HepG2 (cell line): ENCODE results near the gene C3orf70. TPM values are rescaled to one million over a fixed set of nuclear protein-coding genes. Genes with fewer than 3 reads are reported as not detected.

ENCODE experiments used
- ATAC-seq: fragments of 200-7000 bp; cut with Tn5 transposase; 3 replicates; pipeline ENCODE4 v1.9.1; 2020; ENCODE audit warnings: mild to moderate bottlenecking, moderate library complexity
- BruUV-seq: library from RNA; stranded (reverse); fragments of 400-500 nt; replicated peaks from 2 replicates; lab custom pipeline; 2021; lab: Mats Ljungman, UMichigan
- CTCF ChIA-PET: fragments of 300-600 bp; formaldehyde crosslinking; extraction: SDS; loops from one replicate; lab custom pipeline; 2021; ENCODE audit warnings: low total read pairs, inconsistent platforms, low intra/inter-chr PET ratio; lab: Yijun Ruan, JAX
- POLR2A ChIA-PET: fragments of 350-600 bp; sonication (Branson Sonifier 250); formaldehyde crosslinking; loops from one replicate; lab custom pipeline; 2020; ENCODE audit warnings: antibody characterized with exemption, inconsistent platforms; lab: Yijun Ruan, JAX
- DNase-seq: peaks from one replicate; pipeline ENCODE4 v3.0.0-alpha.2; 2015; ENCODE audit warnings: low spot score
- FAIRE-seq: peaks from 3 replicates; lab custom pipeline; 2011; peaks lifted over from hg19 to GRCh38; lab: Jason Lieb, UNC
- H2AFZ ChIP-seq: one replicate; pipeline ENCODE4 v1.6.1; 2011; ENCODE audit warnings: low read length, inconsistent platforms
- H3K27ac ChIP-seq: fragments of 300-600 bp; 3 replicates; pipeline ENCODE4 v1.8.0; 2011; ENCODE audit warnings: mixed run types, mild to moderate bottlenecking, mixed read lengths, low read length, inconsistent platforms; ENCODE audit not compliant: insufficient read depth; ENCODE audit errors: extremely low read length
- H3K27me3 ChIP-seq, 2 experiments: fragments of 200-600 bp in 1 of 2; 2 replicates in 1 of 2; 3 replicates in 1 of 2; pipeline versions ENCODE4 v1.6.0 to v1.8.0; 2011; ENCODE audit warnings: low read length in 2 of 2, mild to moderate bottlenecking in 2 of 2, moderate library complexity in 2 of 2, inconsistent platforms in 1 of 2; ENCODE audit not compliant: insufficient read depth in 2 of 2, control insufficient read depth in 1 of 2
- H3K36me3 ChIP-seq, 2 experiments: fragments of 200-600 bp in 1 of 2; replicated peaks in 1 of 2; 2 replicates in 1 of 2; 3 replicates in 1 of 2; pipeline versions ENCODE4 v1.5.1 to v1.8.0; 2011; ENCODE audit warnings: low read length in 2 of 2, inconsistent platforms in 1 of 2; ENCODE audit not compliant: insufficient read depth in 2 of 2, control insufficient read depth in 1 of 2
- H3K4me1 ChIP-seq: 2 replicates; pipeline ENCODE4 v1.5.1; 2012; ENCODE audit warnings: low read length, inconsistent platforms; ENCODE audit not compliant: insufficient read depth
- H3K4me2 ChIP-seq: 2 replicates; pipeline ENCODE4 v1.6.0; 2011; ENCODE audit warnings: low read depth, low read length, inconsistent platforms
- H3K4me3 ChIP-seq, 3 experiments: fragments of 200-600 bp in 1 of 3; sonication (generic), shearing (Covaris generic) in 1 of 3; replicated peaks in 1 of 3; 2 replicates each; pipeline ENCODE4 v1.5.1; 2011 to 2016; ENCODE audit warnings: low read length in 3 of 3, inconsistent platforms in 2 of 3, low read depth in 2 of 3, mild to moderate bottlenecking in 2 of 3, control low read depth in 1 of 3, mixed read lengths in 1 of 3; ENCODE audit not compliant: insufficient read depth in 1 of 3
- H3K79me2 ChIP-seq: one replicate; pipeline ENCODE4 v1.6.1; 2011; ENCODE audit warnings: low read length, inconsistent platforms; ENCODE audit not compliant: insufficient read depth
- H3K9ac ChIP-seq: 2 replicates; pipeline ENCODE4 v1.6.0; 2011; ENCODE audit warnings: mild to moderate bottlenecking, low read depth, low read length, inconsistent platforms; ENCODE audit not compliant: insufficient read depth
- H3K9me3 ChIP-seq: 2 replicates; pipeline ENCODE4 v1.5.1; 2012; ENCODE audit warnings: mild to moderate bottlenecking, low read length
- H4K20me1 ChIP-seq: 2 replicates; pipeline ENCODE4 v1.6.0; 2011; ENCODE audit warnings: inconsistent platforms, mild to moderate bottlenecking, low read length, moderate library complexity; ENCODE audit not compliant: insufficient read depth
- JUN ChIP-seq: sonication (generic); formaldehyde crosslinking; IDR thresholded peaks from 2 replicates; pipeline ENCODE4 v1.4.0; 2020; ENCODE audit warnings: mild to moderate bottlenecking, missing genetic modification reagents
- LRRFIP1 ChIP-seq: sonication (generic); formaldehyde crosslinking; conservative IDR thresholded peaks from 2 replicates; pipeline ENCODE4 v1.4.0; 2020; ENCODE audit warnings: missing genetic modification reagents
- PBX2 ChIP-seq: IDR thresholded peaks from 2 replicates; pipeline ENCODE4 v1.6.1; 2016; ENCODE audit warnings: control low read depth
- POLR2G ChIP-seq: fragments of 200-400 bp; formaldehyde crosslinking; IDR thresholded peaks from 2 replicates; pipeline ENCODE4 v1.6.1; 2018; ENCODE audit warnings: mild to moderate bottlenecking, low read depth, low read length, moderate library complexity
- ZFYVE20 ChIP-seq: sonication (generic); formaldehyde crosslinking; IDR thresholded peaks from 2 replicates; pipeline ENCODE4 v1.8.0; 2023; ENCODE audit warnings: low read depth, mild to moderate bottlenecking, moderate library complexity, missing genetic modification reagents, borderline replicate concordance
- ZHX2 ChIP-seq, 2 experiments: sonication (generic) in 1 of 2; formaldehyde crosslinking in 1 of 2; IDR thresholded peaks; 2 replicates each; pipeline versions ENCODE4 v1.6.1 to v1.9.0; 2014 to 2022; ENCODE audit warnings: antibody characterized with exemption in 1 of 2, borderline replicate concordance in 1 of 2, inconsistent platforms in 1 of 2, low read depth in 1 of 2, missing genetic modification reagents in 1 of 2
- ZNF326 ChIP-seq: sonication (generic); formaldehyde crosslinking; IDR thresholded peaks from 2 replicates; pipeline ENCODE4 v1.4.0; 2020; ENCODE audit warnings: missing genetic modification reagents, borderline replicate concordance
- WGBS: methylation state at CpG from one replicate; pipeline ENCODE4 v1.1.6; 2017; ENCODE audit warnings: low lambda C conversion rate; 5-methylcytosine and 5-hydroxymethylcytosine counted together
- in situ Hi-C: cut with HindIII; loops from 2 replicates; pipeline ENCODE4 v1.10.0; 2017; ENCODE audit warnings: low pct_unique_long_range_greater_than_20kb; ENCODE audit not compliant: extremely low pct_ligation_motif_present
- intact Hi-C: fragments of 100-400 bp; cut with micrococcal nuclease; formaldehyde crosslinking; loops from one replicate; pipeline ENCODE4 v1.10.0; 2022; ENCODE audit not compliant: unreplicated experiment
- polyA plus RNA-seq, 8 experiments: library from polyadenylated mRNA; depleted of rRNA in 3 of 8; stranded (reverse) in 7 of 8; unstranded in 1 of 8; fragments of >200 nt; fragmentation: Illumina TruSeq in 4 of 8; extraction: Trizol in 4 of 8; gene quantifications; 2 replicates each; pipeline versions ENCODE4 v1.2.1 to v1.2.3, GENCODE V29; 2011 to 2016; ENCODE audit warnings: low read depth in 4 of 8, missing spikeins in 1 of 8, mixed read lengths in 1 of 8; ENCODE audit not compliant: insufficient read depth in 1 of 8
- total RNA-seq, 5 experiments: library from RNA; depleted of rRNA; stranded (reverse); fragments of >200 nt; fragmentation: Illumina TruSeq; extraction: Trizol; gene quantifications; 2 replicates each; pipeline ENCODE4 v1.2.3, GENCODE V29; 2016; ENCODE audit warnings: low read depth in 1 of 5

Gene C3orf70
- total and polyA plus RNA-seq, 2 of the 13 experiments (the other 11 are each of a cell fraction or from before 2014, with no cell fraction given): 0.79 to 2.4 TPM

- Histone ChIP-seq H3K4me1 (peaks cover 32% of the 10 kb centered on the region), H3K79me2 (no peaks in the 10 kb centered on the region), H3K9me3 (no peaks in the 10 kb centered on the region), H3K9ac (no peak overlapping the region), H3K4me3 (peak overlapping the region; percentile 51 to 71 (median 65); a peak in 2 of 6 replicates), H3K36me3 (no peaks in the 10 kb centered on the region), H2AFZ (no peak overlapping the region), H3K4me2 (peak overlapping the region; percentile 72), H4K20me1 (no peaks in the 10 kb centered on the region), H3K27me3 (peaks cover 4 to 26% of the 10 kb centered on the region in 2 experiments), H3K27ac (no peak overlapping the region)
- DNase-seq (no peak), ATAC-seq (no peak), FAIRE-seq (no peak)
- WGBS: 7% methylated on average over 8 of the region's 8 CpGs
- intact Hi-C loops: no loop called here
- TSS peak; percentile 52 for BruUV-seq
- TF ChIP-seq ZHX2 (IDR thresholded peaks at IDR 0.05; ENCODE audit: low read depth) (no peak), ZHX2 (CRISPR knock-in tag; IDR thresholded peaks at IDR 0.05; ENCODE audit: borderline replicate concordance) (no peak), ZNF326 (CRISPR knock-in tag) (no peak), ZFYVE20 (CRISPR knock-in tag) (no peak), LRRFIP1 (CRISPR knock-in tag) (no peak), JUN (no peak), POLR2G (no peak), PBX2 (CRISPR knock-in tag) (no peak)
- in situ Hi-C loops: no loop called here
- POLR2A ChIA-PET: interaction anchor here (0.8 kb wide), 1 partner anchor 17 kb away, joined by 3 read pairs; no protein-coding TSS in a partner anchor
- CTCF ChIA-PET: no interaction called here
Measured at GRCh38 chr3:185151101-185151963, 1.5 kb downstream of the C3orf70 start.
